ENCODE data around the gene TSPO.
"Not testable (repeated sequence)": the region's sequence is repeated elsewhere in the genome, so short reads cannot be mapped to it uniquely, and the experiment has no call there.

TSPO gene

GRCh38 chr22:43151251-43152002, at the start of gene TSPO:
Gene TSPO, plus strand, starts transcription at chr22:43151559. Its CDS starts 7,680 bp downstream, at chr22:43159239.
- peak; percentile 17 to 19 for DNase-seq (ENCODE audit: low read depth in 2 of 2)

GRCh38 chr22:43104056-43104625, 47.2 kb upstream of the TSPO start:
- not testable (repeated sequence) for DNase-seq (ENCODE audit: low read depth in 2 of 2)

GRCh38 chr22:43104950-43105349, 46.4 kb upstream of the TSPO start:
- not testable (repeated sequence) for DNase-seq (ENCODE audit: low read depth in 2 of 2)

- no peak for DNase-seq (ENCODE audit: low read depth in 2 of 2)
Measured at GRCh38 chr22:43106302-43106701, 45.1 kb upstream of the TSPO start.

GRCh38 chr22:43109511-43109910, 41.8 kb upstream of the TSPO start:
- DNase-seq (ENCODE audit: low read depth in 2 of 2), result no peak

GRCh38 chr22:43109921-43110443, 41.4 kb upstream of the TSPO start:
- no peak for DNase-seq (ENCODE audit: low read depth in 2 of 2)

GRCh38 chr22:43110444-43110926, 40.9 kb upstream of the TSPO start, which contains the start of gene BIK:
Gene BIK, plus strand, starts transcription at chr22:43110750. Its CDS starts 13,273 bp downstream, at chr22:43124023.
- DNase-seq (ENCODE audit: low read depth in 2 of 2), result no peak

GRCh38 chr22:43110927-43111623, 40.3 kb upstream of the TSPO start:
- peak in 1 of 2 donors; percentile 21 for DNase-seq (ENCODE audit: low read depth in 2 of 2)

GRCh38 chr22:43113526-43114251, 37.7 kb upstream of the TSPO start:
- DNase-seq (ENCODE audit: low read depth in 2 of 2), result no peak

- no peak for DNase-seq (ENCODE audit: low read depth in 2 of 2)
Measured at GRCh38 chr22:43114958-43115357, 36.4 kb upstream of the TSPO start.

GRCh38 chr22:43116932-43117331, 34.4 kb upstream of the TSPO start:
- no peak for DNase-seq (ENCODE audit: low read depth in 2 of 2)

GRCh38 chr22:43118024-43118849, 33.1 kb upstream of the TSPO start:
- no peak for DNase-seq (ENCODE audit: low read depth in 2 of 2)

GRCh38 chr22:43118953-43119458, 32.4 kb upstream of the TSPO start:
- no peak for DNase-seq (ENCODE audit: low read depth in 2 of 2)

- DNase-seq (ENCODE audit: low read depth in 2 of 2), result no peak
Measured at GRCh38 chr22:43126501-43127165, 24.7 kb upstream of the TSPO start.

GRCh38 chr22:43127166-43127908, 24.0 kb upstream of the TSPO start:
- no peak for DNase-seq (ENCODE audit: low read depth in 2 of 2)

GRCh38 chr22:43128116-43128515, 23.2 kb upstream of the TSPO start:
- no peak for DNase-seq (ENCODE audit: low read depth in 2 of 2)

- DNase-seq (ENCODE audit: low read depth in 2 of 2), result no peak
Measured at GRCh38 chr22:43128928-43129424, 22.4 kb upstream of the TSPO start.

- no peak for DNase-seq (ENCODE audit: low read depth in 2 of 2)
Measured at GRCh38 chr22:43129426-43130425, 21.6 kb upstream of the TSPO start.
